Measurements from ENCODE around the gene CELSR1. TPM values are rescaled to one million over a fixed set of nuclear protein-coding genes. Genes with fewer than 3 reads are reported as not detected.
"Not testable (repeated sequence)": the region's sequence is repeated elsewhere in the genome, so short reads cannot be mapped to it uniquely, and the experiment has no call there.

The CELSR1 gene
- polyA plus RNA-seq, 3 donors: 24.4 to 31.0 (median 26.7) TPM

GRCh38 chr22:46521994-46522393 is 15.4 kb downstream of the CELSR1 start:
- DNase-seq (ENCODE audit: extremely low read depth in 1 of 11, low read depth in 9 of 11, low spot score in 4 of 11): no peak

GRCh38 chr22:46520880-46521279 is 16.5 kb downstream of the CELSR1 start:
- DNase-seq (ENCODE audit: extremely low read depth in 1 of 11, low read depth in 9 of 11, low spot score in 4 of 11): no peak

- DNase-seq (ENCODE audit: extremely low read depth in 1 of 11, low read depth in 9 of 11, low spot score in 4 of 11): no peak
These were observed 18.0 kb downstream of the CELSR1 start for GRCh38 chr22:46519377-46519776.

GRCh38 chr22:46518542-46519325 is 18.7 kb downstream of the CELSR1 start:
- DNase-seq (ENCODE audit: extremely low read depth in 1 of 11, low read depth in 9 of 11, low spot score in 4 of 11): no peak

- no peak for DNase-seq (ENCODE audit: extremely low read depth in 1 of 11, low read depth in 9 of 11, low spot score in 4 of 11)
These were observed 19.4 kb downstream of the CELSR1 start for GRCh38 chr22:46518038-46518437.

- no peak for DNase-seq (ENCODE audit: extremely low read depth in 1 of 11, low read depth in 9 of 11, low spot score in 4 of 11)
These were observed 20.1 kb downstream of the CELSR1 start for GRCh38 chr22:46517255-46517761.

- no peak for DNase-seq (ENCODE audit: extremely low read depth in 1 of 11, low read depth in 9 of 11, low spot score in 4 of 11)
These were observed 20.8 kb downstream of the CELSR1 start for GRCh38 chr22:46516638-46517037.

GRCh38 chr22:46516112-46516487 is 21.3 kb downstream of the CELSR1 start:
- DNase-seq (ENCODE audit: extremely low read depth in 1 of 11, low read depth in 9 of 11, low spot score in 4 of 11): not testable (repeated sequence)

- DNase-seq (ENCODE audit: extremely low read depth in 1 of 11, low read depth in 9 of 11, low spot score in 4 of 11): no peak
These were observed 22.0 kb downstream of the CELSR1 start for GRCh38 chr22:46515208-46516111.

GRCh38 chr22:46514592-46515207 is 22.7 kb downstream of the CELSR1 start:
- DNase-seq (ENCODE audit: extremely low read depth in 1 of 11, low read depth in 9 of 11, low spot score in 4 of 11): no peak

GRCh38 chr22:46513908-46514550 is 23.4 kb downstream of the CELSR1 start:
- DNase-seq (ENCODE audit: extremely low read depth in 1 of 11, low read depth in 9 of 11, low spot score in 4 of 11): no peak

- DNase-seq (ENCODE audit: extremely low read depth in 1 of 11, low read depth in 9 of 11, low spot score in 4 of 11): no peak
These were observed 24.7 kb downstream of the CELSR1 start for GRCh38 chr22:46512683-46513082.

GRCh38 chr22:46512039-46512370 is 25.4 kb downstream of the CELSR1 start:
- no peak for DNase-seq (ENCODE audit: extremely low read depth in 1 of 11, low read depth in 9 of 11, low spot score in 4 of 11)

GRCh38 chr22:46511151-46512038 is 26.0 kb downstream of the CELSR1 start:
- no peak for DNase-seq (ENCODE audit: extremely low read depth in 1 of 11, low read depth in 9 of 11, low spot score in 4 of 11)

GRCh38 chr22:46509416-46510089 is 27.9 kb downstream of the CELSR1 start:
- no peak for DNase-seq (ENCODE audit: extremely low read depth in 1 of 11, low read depth in 9 of 11, low spot score in 4 of 11)

- no peak for DNase-seq (ENCODE audit: extremely low read depth in 1 of 11, low read depth in 9 of 11, low spot score in 4 of 11)
These were observed 28.9 kb downstream of the CELSR1 start for GRCh38 chr22:46508491-46508999.

Data from renal cortex interstitium (tissue), 11 donors.